K562 (cell line): ENCODE measurements around the gene DENND6B. TPM values are rescaled to one million over a fixed set of nuclear protein-coding genes. Genes with fewer than 3 reads are reported as not detected.

Experiments used
- ATAC-seq: fragments of 200-7000 bp; cut with Tn5 transposase; 3 replicates; pipeline ENCODE4 v1.9.1; 2020; ENCODE audit warnings: moderate library complexity
- BruUV-seq: library from RNA; stranded (reverse); fragments of 400-500 nt; replicated peaks from 2 replicates; lab custom pipeline; 2021; lab: Mats Ljungman, UMichigan
- CTCF ChIA-PET: fragments of 300-600 bp; formaldehyde crosslinking; extraction: SDS; loops from one replicate; lab custom pipeline; 2021; ENCODE audit warnings: low intra/inter-chr PET ratio; lab: Yijun Ruan, JAX
- POLR2A ChIA-PET: fragments of 300-600, 350-650 bp; sonication (Branson Sonifier 250); formaldehyde crosslinking; extraction: SDS; loops from one replicate; lab custom pipeline; 2021; ENCODE audit warnings: antibody characterized with exemption, inconsistent platforms; lab: Yijun Ruan, JAX
- DNase-seq, 4 experiments: peaks; one replicate each; pipeline versions ENCODE4 v3.0.0 to v3.0.0-alpha.2; 2011 to 2018; ENCODE audit warnings: low spot score in 3 of 4, mixed read lengths in 3 of 4; ENCODE audit errors: extremely low read depth in 1 of 4
- FAIRE-seq: peaks from 2 replicates; lab custom pipeline; 2011; peaks lifted over from hg19 to GRCh38; lab: Jason Lieb, UNC
- H2AFZ ChIP-seq: 2 replicates; pipeline ENCODE4 v1.6.0; 2011; ENCODE audit warnings: low read depth, low read length, control low read depth, inconsistent platforms
- H3K27ac ChIP-seq: fragments of 200-600 bp; 3 replicates; pipeline ENCODE4 v1.8.0; 2011; ENCODE audit warnings: low read depth, mild to moderate bottlenecking, control low read depth, inconsistent platforms, low read length, moderate library complexity, mixed read lengths; ENCODE audit errors: extremely low read depth
- H3K27me3 ChIP-seq, 2 experiments: fragments of 300-600 bp in 1 of 2; 2 replicates in 1 of 2; 3 replicates in 1 of 2; pipeline versions ENCODE4 v1.6.0 to v1.8.0; 2011; ENCODE audit warnings: inconsistent platforms in 2 of 2, low read length in 2 of 2, mild to moderate bottlenecking in 1 of 2, mixed read lengths in 1 of 2, moderate library complexity in 1 of 2; ENCODE audit not compliant: control insufficient read depth in 2 of 2, insufficient read depth in 2 of 2
- H3K36me3 ChIP-seq: fragments of 300-600 bp; 3 replicates; pipeline ENCODE4 v1.8.0; 2011; ENCODE audit warnings: mild to moderate bottlenecking, low read length, inconsistent platforms; ENCODE audit not compliant: control insufficient read depth, insufficient read depth
- H3K4me1 ChIP-seq, 2 experiments: fragments of 200-600 bp in 1 of 2; replicated peaks in 1 of 2; 2 replicates in 1 of 2; 3 replicates in 1 of 2; pipeline versions ENCODE4 v1.5.1 to v1.8.0; 2011; ENCODE audit warnings: inconsistent platforms in 2 of 2, low read length in 2 of 2, mild to moderate bottlenecking in 1 of 2, mixed read lengths in 1 of 2, moderate library complexity in 1 of 2; ENCODE audit not compliant: control insufficient read depth in 2 of 2, insufficient read depth in 2 of 2
- H3K4me2 ChIP-seq: 2 replicates; pipeline ENCODE4 v1.6.1; 2011; ENCODE audit warnings: low read length, control low read depth, inconsistent platforms, mixed read lengths; ENCODE audit not compliant: insufficient read depth
- H3K4me3 ChIP-seq: fragments of 200-600 bp; sonication (generic), shearing (Covaris generic); 2 replicates; pipeline ENCODE4 v1.5.1; 2016; ENCODE audit warnings: control low read depth, inconsistent platforms
- H3K79me2 ChIP-seq: fragments of 200-600 bp; 3 replicates; pipeline ENCODE4 v1.8.0; 2011; ENCODE audit warnings: low read length, inconsistent platforms; ENCODE audit not compliant: control insufficient read depth, insufficient read depth
- H3K9ac ChIP-seq, 2 experiments: 2 replicates each; pipeline versions ENCODE4 v1.6.0 to v1.6.1; 2011; ENCODE audit warnings: low read depth in 2 of 2, low read length in 2 of 2, control low read depth in 1 of 2, inconsistent platforms in 1 of 2, mild to moderate bottlenecking in 1 of 2, mixed read lengths in 1 of 2; ENCODE audit not compliant: insufficient read depth in 1 of 2
- H3K9me1 ChIP-seq: one replicate; pipeline ENCODE4 v1.6.0; 2011; ENCODE audit warnings: inconsistent platforms, mild to moderate bottlenecking, low read length, moderate library complexity; ENCODE audit not compliant: control insufficient read depth, insufficient read depth
- H3K9me3 ChIP-seq: replicated peaks from 2 replicates; pipeline ENCODE4 v1.5.1; 2011; ENCODE audit warnings: low read depth, low read length, inconsistent platforms; ENCODE audit not compliant: control insufficient read depth, insufficient read depth
- H4K20me1 ChIP-seq: replicated peaks from 2 replicates; pipeline ENCODE4 v1.6.1; 2011; ENCODE audit warnings: low read length, inconsistent platforms, mixed read lengths; ENCODE audit not compliant: control insufficient read depth, insufficient read depth
- E4F1 ChIP-seq: fragments of 250-450 bp; sonication (Bioruptor Pico); IDR thresholded peaks from 2 replicates; pipeline ENCODE4 v1.5.0; 2021; ENCODE audit warnings: mild to moderate bottlenecking, borderline replicate concordance
- FOXA1 ChIP-seq: fragments of 450-650 bp; IDR thresholded peaks from 2 replicates; pipeline ENCODE4 v1.6.1; 2016; ENCODE audit warnings: mild to moderate bottlenecking, borderline replicate concordance
- PRPF4 ChIP-seq: fragments of 200-400 bp; formaldehyde crosslinking; IDR thresholded peaks from one replicate; pipeline ENCODE4 v1.6.1; 2017; ENCODE audit warnings: low read length, low read depth, mild to moderate bottlenecking; ENCODE audit not compliant: insufficient read depth, poor library complexity, severe bottlenecking
- RAD21 ChIP-seq, 2 experiments: fragments of 250-450 bp in 1 of 2; fragments of 450-650 bp in 1 of 2; sonication (Bioruptor Pico) in 1 of 2; formaldehyde crosslinking in 1 of 2; IDR thresholded peaks in 1 of 2; conservative IDR thresholded peaks in 1 of 2; 2 replicates each; pipeline versions ENCODE4 v1.4.0 to v1.8.0; 2020 to 2022; ENCODE audit warnings: mild to moderate bottlenecking in 2 of 2, moderate library complexity in 1 of 2
- XRCC4 ChIP-seq: IDR thresholded peaks from one replicate; pipeline ENCODE4 v1.6.1; 2011; ENCODE audit not compliant: insufficient read depth, insufficient read length; ENCODE audit errors: extremely low read depth
- ZBTB40 ChIP-seq, 2 experiments: fragments of 450-650 bp in 1 of 2; sonication (generic) in 1 of 2; formaldehyde crosslinking in 1 of 2; IDR thresholded peaks; 2 replicates each; pipeline versions ENCODE4 v1.7.1 to v1.9.0; 2016 to 2022; ENCODE audit warnings: inconsistent platforms in 1 of 2, mild to moderate bottlenecking in 1 of 2, missing genetic modification reagents in 1 of 2
- ZNF707 ChIP-seq: fragments of 250-450 bp; sonication (Bioruptor Pico); conservative IDR thresholded peaks from 2 replicates; pipeline ENCODE4 v1.8.0; 2022; ENCODE audit warnings: inconsistent platforms, mild to moderate bottlenecking, moderate library complexity
- ZNF740 ChIP-seq, 3 experiments: fragments of 200-800 bp in 1 of 3; sonication (Bioruptor generic) in 1 of 3; sonication (generic) in 1 of 3; formaldehyde crosslinking in 1 of 3; IDR thresholded peaks; 2 replicates each; pipeline versions ENCODE4 v1.6.1 to v1.8.0; 2016 to 2022; ENCODE audit warnings: mild to moderate bottlenecking in 2 of 3, missing compliant biosample characterization in 2 of 3, missing genetic modification characterization in 2 of 3, missing genetic modification reagents in 1 of 3
- WGBS: fragments of 100-300 bp; shearing (Covaris generic); methylation state at CpG from one replicate; pipeline ENCODE4 v1.1.6; 2016; ENCODE audit warnings: low coverage, mixed read lengths; ENCODE audit not compliant: insufficient coverage; ENCODE audit errors: missing lambda C conversion rate; 5-methylcytosine and 5-hydroxymethylcytosine counted together
- in situ Hi-C: fragments of 300-500 bp; cut with MboI; formaldehyde crosslinking; loops from 4 replicates; pipeline ENCODE4 v1.15.0; 2018; ENCODE audit warnings: inconsistent platforms, mixed read lengths
- intact Hi-C: fragments of 100-400 bp; cut with micrococcal nuclease; formaldehyde crosslinking; loops from 2 replicates; pipeline ENCODE4 v1.14.2; 2022
- polyA plus RNA-seq, 8 experiments: library from polyadenylated mRNA; depleted of rRNA in 4 of 8; stranded (reverse) in 5 of 8; unstranded in 3 of 8; fragments of >200 nt; fragmentation: Nextera tagmentation in 2 of 8; fragmentation: Illumina TruSeq in 1 of 8; extraction: Ambion mirVana in 2 of 8; extraction: Trizol in 1 of 8; gene quantifications; 2 replicates each; pipeline versions ENCODE4 v1.2.1 to v1.2.3, GENCODE V29; 2011 to 2014; ENCODE audit warnings: inconsistent platforms in 1 of 8, missing spikeins in 1 of 8
- total RNA-seq, 7 experiments: library from RNA; depleted of rRNA in 6 of 7; stranded (reverse); fragments of >200 nt in 6 of 7; fragmentation: Illumina TruSeq in 2 of 7; extraction: Trizol in 2 of 7; gene quantifications; 2 replicates each; pipeline versions ENCODE4 v1.2.1 to v1.2.3, GENCODE V29; 2011 to 2021; ENCODE audit warnings: low replicate concordance in 1 of 7

Gene DENND6B
- total and polyA plus RNA-seq, 9 of the 15 experiments (the other 6 are each of a cell fraction or from before 2014, with no cell fraction given) = 0.07 to 3.7 (median 1.5) TPM

GRCh38 chr22:50317178-50317577 is 9.6 kb downstream of the DENND6B start:
- no peak overlapping the region for H3K4me3 ChIP-seq
- no peak for TF ChIP-seq FOXA1
- TF ChIP-seq PRPF4 = no peak
- no peak for TF ChIP-seq RAD21 (CRISPR knock-in tag; conservative IDR thresholded peaks at IDR 0.05 in 1 of 2, IDR thresholded peaks at IDR 0.05 in 1 of 2)
- TF ChIP-seq ZNF740 (CRISPR knock-in tag; IDR thresholded peaks at IDR 0.05) = no peak
- TF ChIP-seq ZNF740 (tag; IDR thresholded peaks at IDR 0.05) = no peak
- no peak for TF ChIP-seq XRCC4
- no peak for TF ChIP-seq E4F1 (CRISPR knock-in tag)
- TF ChIP-seq ZNF707 = no peak
- no peak for TF ChIP-seq ZBTB40 (IDR thresholded peaks at IDR 0.05)
- no peak for TF ChIP-seq ZBTB40 (CRISPR knock-in tag; IDR thresholded peaks at IDR 0.05)

More at GRCh38 chr22:50317178-50317577, 9.6 kb downstream of the DENND6B start:
- intact Hi-C loops = no loop called here
- no peak overlapping the region for H3K27ac ChIP-seq
- DNase-seq (no peak), FAIRE-seq (no peak), ATAC-seq (no peak)
- no peak overlapping the region for H3K4me2 ChIP-seq
- WGBS = 97% methylated on average over 6 of the region's 9 CpGs
- in situ Hi-C loops = no loop called here
- no peak overlapping the region; a peak in 1 of 4 replicates for H3K9ac ChIP-seq
- BruUV-seq = no TSS peak
- H3K4me1 ChIP-seq = peaks cover 27 to 78% of the 10 kb centered on the region in 2 experiments; a peak in 4 of 5 replicates
- no peaks in the 10 kb centered on the region for H3K36me3 ChIP-seq
- H4K20me1 ChIP-seq = no peaks in the 10 kb centered on the region
- POLR2A ChIA-PET = interaction anchor here (0.6 kb wide), 1 partner anchor 59 kb away, joined by 3 read pairs; no protein-coding TSS in a partner anchor
- no peak overlapping the region for H2AFZ ChIP-seq
- no peaks in the 10 kb centered on the region for H3K9me3 ChIP-seq
- H3K27me3 ChIP-seq = no peaks in the 10 kb centered on the region
- no peaks in the 10 kb centered on the region for H3K79me2 ChIP-seq
- H3K9me1 ChIP-seq = no peaks in the 10 kb centered on the region
- CTCF ChIA-PET = no interaction called here
